ENCODE data around the gene PPP1R3F.

Gene PPP1R3F

GRCh38 chrX:49249616-49250015 is 20.0 kb upstream of the PPP1R3F start:
- DNase-seq: no peak

- no peak for DNase-seq
Observed at GRCh38 chrX:49250066-49250465, 19.5 kb upstream of the PPP1R3F start.

GRCh38 chrX:49250578-49250977 is 19.0 kb upstream of the PPP1R3F start:
- peak in 1 of 56 donors; percentile 3 for DNase-seq

- no peak for DNase-seq
Observed at GRCh38 chrX:49251325-49251724, 18.3 kb upstream of the PPP1R3F start.

GRCh38 chrX:49254639-49255038 is 15.0 kb upstream of the PPP1R3F start:
- DNase-seq: no peak

- DNase-seq: no peak
Observed at GRCh38 chrX:49256268-49256995, 13.2 kb upstream of the PPP1R3F start.

- DNase-seq: no peak
Observed at GRCh38 chrX:49257074-49257790, 12.4 kb upstream of the PPP1R3F start.

GRCh38 chrX:49257846-49258748 is 11.5 kb upstream of the PPP1R3F start:
- no peak for DNase-seq

- DNase-seq: no peak
Observed at GRCh38 chrX:49258749-49259124, 10.9 kb upstream of the PPP1R3F start.

GRCh38 chrX:49260221-49260985 is 9.2 kb upstream of the PPP1R3F start:
- no peak for DNase-seq

GRCh38 chrX:49262603-49263002 is 7.0 kb upstream of the PPP1R3F start:
- DNase-seq: no peak

GRCh38 chrX:49263631-49264030 is 6.0 kb upstream of the PPP1R3F start:
- no peak for DNase-seq

GRCh38 chrX:49264460-49264859 is 5.1 kb upstream of the PPP1R3F start, which contains the start of gene FOXP3:
Gene FOXP3, minus strand, starts transcription at chrX:49264710. Its CDS starts 6,205 bp downstream, at chrX:49258505.
- no peak for DNase-seq

GRCh38 chrX:49266523-49267445 is 2.8 kb upstream of the PPP1R3F start:
- DNase-seq: no peak

GRCh38 chrX:49268702-49269009 is 937 bp upstream of the PPP1R3F start:
- DNase-seq: peak in 1 of 56 donors; percentile 52

GRCh38 chrX:49269010-49269766 is 405 bp upstream of the PPP1R3F start:
- DNase-seq: peak; percentile 56 to 97 (median 93)

GRCh38 chrX:49270249-49270921 is 792 bp downstream of the PPP1R3F start:
- peak in 3 of 56 donors; percentile 1 to 28 (median 8) for DNase-seq

GRCh38 chrX:49271341-49271740 is 1.7 kb downstream of the PPP1R3F start:
- no peak for DNase-seq

GRCh38 chrX:49272421-49272820 is 2.8 kb downstream of the PPP1R3F start:
- DNase-seq: no peak
